ENCODE data around the gene MAMLD1.

Gene MAMLD1

GRCh38 chrX:150506020-150506419, 142.9 kb downstream of the MAMLD1 start:
- TF ChIP-seq ZNF565 (CRISPR knock-in tag; conservative IDR thresholded peaks at IDR 0.05; ENCODE audit: low read depth), result no peak
- TF ChIP-seq GLIS3 (CRISPR knock-in tag; IDR thresholded peaks at IDR 0.05), result no peak
- TF ChIP-seq CSDC2 (CRISPR knock-in tag; IDR thresholded peaks at IDR 0.05), result no peak
- TF ChIP-seq, protein P1, sequence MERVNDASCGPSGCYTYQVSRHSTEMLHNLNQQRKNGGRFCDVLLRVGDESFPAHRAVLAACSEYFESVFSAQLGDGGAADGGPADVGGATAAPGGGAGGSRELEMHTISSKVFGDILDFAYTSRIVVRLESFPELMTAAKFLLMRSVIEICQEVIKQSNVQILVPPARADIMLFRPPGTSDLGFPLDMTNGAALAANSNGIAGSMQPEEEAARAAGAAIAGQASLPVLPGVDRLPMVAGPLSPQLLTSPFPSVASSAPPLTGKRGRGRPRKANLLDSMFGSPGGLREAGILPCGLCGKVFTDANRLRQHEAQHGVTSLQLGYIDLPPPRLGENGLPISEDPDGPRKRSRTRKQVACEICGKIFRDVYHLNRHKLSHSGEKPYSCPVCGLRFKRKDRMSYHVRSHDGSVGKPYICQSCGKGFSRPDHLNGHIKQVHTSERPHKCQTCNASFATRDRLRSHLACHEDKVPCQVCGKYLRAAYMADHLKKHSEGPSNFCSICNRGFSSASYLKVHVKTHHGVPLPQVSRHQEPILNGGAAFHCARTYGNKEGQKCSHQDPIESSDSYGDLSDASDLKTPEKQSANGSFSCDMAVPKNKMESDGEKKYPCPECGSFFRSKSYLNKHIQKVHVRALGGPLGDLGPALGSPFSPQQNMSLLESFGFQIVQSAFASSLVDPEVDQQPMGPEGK (CRISPR knock-in tag; IDR thresholded peaks at IDR 0.05; ENCODE audit: borderline replicate concordance), result no peak
- no peak for TF ChIP-seq OSR1 (CRISPR knock-in tag; IDR thresholded peaks at IDR 0.05)
- TF ChIP-seq ISL1 (CRISPR knock-in tag; IDR thresholded peaks at IDR 0.05), result no peak
- TF ChIP-seq RARB (CRISPR knock-in tag; IDR thresholded peaks at IDR 0.05), result no peak
- TF ChIP-seq SNAI2 (CRISPR knock-in tag; IDR thresholded peaks at IDR 0.05), result no peak
- TF ChIP-seq ZC3H10 (CRISPR knock-in tag; IDR thresholded peaks at IDR 0.05), result no peak
- TF ChIP-seq, protein P2, sequence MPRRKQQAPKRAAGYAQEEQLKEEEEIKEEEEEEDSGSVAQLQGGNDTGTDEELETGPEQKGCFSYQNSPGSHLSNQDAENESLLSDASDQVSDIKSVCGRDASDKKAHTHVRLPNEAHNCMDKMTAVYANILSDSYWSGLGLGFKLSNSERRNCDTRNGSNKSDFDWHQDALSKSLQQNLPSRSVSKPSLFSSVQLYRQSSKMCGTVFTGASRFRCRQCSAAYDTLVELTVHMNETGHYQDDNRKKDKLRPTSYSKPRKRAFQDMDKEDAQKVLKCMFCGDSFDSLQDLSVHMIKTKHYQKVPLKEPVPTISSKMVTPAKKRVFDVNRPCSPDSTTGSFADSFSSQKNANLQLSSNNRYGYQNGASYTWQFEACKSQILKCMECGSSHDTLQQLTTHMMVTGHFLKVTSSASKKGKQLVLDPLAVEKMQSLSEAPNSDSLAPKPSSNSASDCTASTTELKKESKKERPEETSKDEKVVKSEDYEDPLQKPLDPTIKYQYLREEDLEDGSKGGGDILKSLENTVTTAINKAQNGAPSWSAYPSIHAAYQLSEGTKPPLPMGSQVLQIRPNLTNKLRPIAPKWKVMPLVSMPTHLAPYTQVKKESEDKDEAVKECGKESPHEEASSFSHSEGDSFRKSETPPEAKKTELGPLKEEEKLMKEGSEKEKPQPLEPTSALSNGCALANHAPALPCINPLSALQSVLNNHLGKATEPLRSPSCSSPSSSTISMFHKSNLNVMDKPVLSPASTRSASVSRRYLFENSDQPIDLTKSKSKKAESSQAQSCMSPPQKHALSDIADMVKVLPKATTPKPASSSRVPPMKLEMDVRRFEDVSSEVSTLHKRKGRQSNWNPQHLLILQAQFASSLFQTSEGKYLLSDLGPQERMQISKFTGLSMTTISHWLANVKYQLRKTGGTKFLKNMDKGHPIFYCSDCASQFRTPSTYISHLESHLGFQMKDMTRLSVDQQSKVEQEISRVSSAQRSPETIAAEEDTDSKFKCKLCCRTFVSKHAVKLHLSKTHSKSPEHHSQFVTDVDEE (CRISPR knock-in tag; IDR thresholded peaks at IDR 0.05), result no peak
- TF ChIP-seq, protein P3, sequence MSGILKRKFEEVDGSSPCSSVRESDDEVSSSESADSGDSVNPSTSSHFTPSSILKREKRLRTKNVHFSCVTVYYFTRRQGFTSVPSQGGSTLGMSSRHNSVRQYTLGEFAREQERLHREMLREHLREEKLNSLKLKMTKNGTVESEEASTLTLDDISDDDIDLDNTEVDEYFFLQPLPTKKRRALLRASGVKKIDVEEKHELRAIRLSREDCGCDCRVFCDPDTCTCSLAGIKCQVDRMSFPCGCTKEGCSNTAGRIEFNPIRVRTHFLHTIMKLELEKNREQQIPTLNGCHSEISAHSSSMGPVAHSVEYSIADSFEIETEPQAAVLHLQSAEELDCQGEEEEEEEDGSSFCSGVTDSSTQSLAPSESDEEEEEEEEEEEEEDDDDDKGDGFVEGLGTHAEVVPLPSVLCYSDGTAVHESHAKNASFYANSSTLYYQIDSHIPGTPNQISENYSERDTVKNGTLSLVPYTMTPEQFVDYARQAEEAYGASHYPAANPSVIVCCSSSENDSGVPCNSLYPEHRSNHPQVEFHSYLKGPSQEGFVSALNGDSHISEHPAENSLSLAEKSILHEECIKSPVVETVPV (CRISPR knock-in tag; IDR thresholded peaks at IDR 0.05), result no peak
- no peak for TF ChIP-seq BACH2 (CRISPR knock-in tag; IDR thresholded peaks at IDR 0.05; ENCODE audit: borderline replicate concordance)
- no peak for TF ChIP-seq CREB5 (CRISPR knock-in tag; IDR thresholded peaks at IDR 0.05; ENCODE audit: low read depth)
- no peak for ATAC-seq

GRCh38 chrX:150506486-150506885, 143.4 kb downstream of the MAMLD1 start:
- TF ChIP-seq ZFP30 (CRISPR knock-in tag; IDR thresholded peaks at IDR 0.05), result no peak
- no peak for TF ChIP-seq ZNF8 (CRISPR knock-in tag; IDR thresholded peaks at IDR 0.05)
- no peak for TF ChIP-seq PPARA (CRISPR knock-in tag; IDR thresholded peaks at IDR 0.05; ENCODE audit: borderline replicate concordance)
- no peak for TF ChIP-seq CREB5 (CRISPR knock-in tag; IDR thresholded peaks at IDR 0.05; ENCODE audit: low read depth)
- no peak for TF ChIP-seq TCF4 (CRISPR knock-in tag; IDR thresholded peaks at IDR 0.05; ENCODE audit: borderline replicate concordance)
- no peak for TF ChIP-seq BACH2 (CRISPR knock-in tag; IDR thresholded peaks at IDR 0.05; ENCODE audit: borderline replicate concordance)
- TF ChIP-seq SNAI2 (CRISPR knock-in tag; IDR thresholded peaks at IDR 0.05), result no peak
- no peak for TF ChIP-seq POU6F1 (CRISPR knock-in tag; IDR thresholded peaks at IDR 0.05; ENCODE audit: borderline replicate concordance, low read depth)
- TF ChIP-seq, protein P2 (CRISPR knock-in tag; IDR thresholded peaks at IDR 0.05), result no peak
- no peak for TF ChIP-seq RARB (CRISPR knock-in tag; IDR thresholded peaks at IDR 0.05)
- TF ChIP-seq, protein P3 (CRISPR knock-in tag; IDR thresholded peaks at IDR 0.05), result no peak
- TF ChIP-seq TOX (CRISPR knock-in tag; IDR thresholded peaks at IDR 0.05; ENCODE audit: borderline replicate concordance), result no peak
- TF ChIP-seq ZC3H10 (CRISPR knock-in tag; IDR thresholded peaks at IDR 0.05), result no peak
- no peak for TF ChIP-seq ZFP3 (CRISPR knock-in tag; IDR thresholded peaks at IDR 0.05)
- TF ChIP-seq CSDC2 (CRISPR knock-in tag; IDR thresholded peaks at IDR 0.05), result no peak
- TF ChIP-seq, protein P1 (CRISPR knock-in tag; IDR thresholded peaks at IDR 0.05; ENCODE audit: borderline replicate concordance), result no peak

More at GRCh38 chrX:150506486-150506885, 143.4 kb downstream of the MAMLD1 start:
- no peak for ATAC-seq
